COLO829 (cell line): Measurements from ENCODE around the gene CRADD.
A peak's percentile ranks its signal among the peaks of the same experiment; 100 is the strongest.
"Not testable (repeated sequence)": the region's sequence is repeated elsewhere in the genome, so short reads cannot be mapped to it uniquely, and the experiment has no call there.

Source experiments
- DNase-seq: peaks from one replicate; pipeline ENCODE4 v3.0.0; 2012; ENCODE audit warnings: low spot score

Gene CRADD

DNA sequence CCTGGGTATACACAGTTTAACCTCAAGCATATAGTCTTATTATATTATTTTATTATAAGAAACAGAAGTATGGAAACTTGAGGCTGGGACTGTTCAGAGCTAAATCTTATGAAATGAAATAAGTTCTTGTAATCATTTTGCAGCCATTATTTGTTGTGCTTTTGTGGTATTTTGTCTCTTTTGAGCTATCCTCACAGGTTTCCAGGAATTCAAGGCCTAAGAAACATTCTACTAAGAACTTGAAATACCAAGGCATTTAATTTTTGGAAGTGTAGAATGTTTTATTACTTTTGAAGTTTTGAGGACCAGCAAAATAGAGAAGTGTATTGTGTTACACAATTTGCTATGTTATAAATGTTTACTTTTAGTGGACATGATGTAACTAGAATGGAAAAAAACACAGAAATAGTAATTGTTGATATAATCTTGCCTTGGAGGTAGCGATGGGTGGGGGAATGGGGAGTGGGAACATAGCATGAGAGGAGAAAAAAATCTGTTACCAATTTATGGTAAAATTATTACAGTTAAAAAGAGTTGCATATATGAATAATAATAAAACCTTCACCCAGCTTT lies 81.7 kb downstream of the CRADD start:
- no peak for DNase-seq

DNA sequence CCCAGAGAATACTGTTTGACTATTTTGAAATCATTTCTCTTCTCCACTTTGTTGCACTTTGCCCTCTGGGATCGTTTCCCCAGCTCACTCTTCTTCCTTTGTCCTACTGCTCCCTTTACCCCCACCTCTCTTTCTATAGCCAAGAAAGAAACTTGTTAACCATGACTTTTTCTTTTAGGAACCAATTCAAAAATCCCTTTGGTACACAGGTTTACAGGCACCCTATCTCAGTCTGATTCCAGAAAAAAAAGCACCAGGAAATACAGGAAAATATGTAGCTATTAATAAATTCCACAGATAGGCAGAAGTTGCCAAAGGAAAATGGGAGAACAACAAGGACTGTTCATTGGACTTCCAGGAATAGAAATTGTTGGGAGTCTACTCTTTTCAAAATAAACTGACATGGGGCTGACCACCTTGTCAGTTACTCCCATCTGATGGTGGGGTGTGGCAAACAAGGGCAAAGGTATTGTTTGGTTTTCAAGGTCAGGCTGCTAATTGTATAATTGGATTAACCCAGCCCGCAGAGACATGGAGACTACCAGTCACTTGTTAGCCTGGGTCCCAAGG lies 82.4 kb downstream of the CRADD start:
- DNase-seq: no peak

GRCh38 chr12:93760275-93760875 lies 83.2 kb downstream of the CRADD start:
- DNase-seq: no peak

DNA sequence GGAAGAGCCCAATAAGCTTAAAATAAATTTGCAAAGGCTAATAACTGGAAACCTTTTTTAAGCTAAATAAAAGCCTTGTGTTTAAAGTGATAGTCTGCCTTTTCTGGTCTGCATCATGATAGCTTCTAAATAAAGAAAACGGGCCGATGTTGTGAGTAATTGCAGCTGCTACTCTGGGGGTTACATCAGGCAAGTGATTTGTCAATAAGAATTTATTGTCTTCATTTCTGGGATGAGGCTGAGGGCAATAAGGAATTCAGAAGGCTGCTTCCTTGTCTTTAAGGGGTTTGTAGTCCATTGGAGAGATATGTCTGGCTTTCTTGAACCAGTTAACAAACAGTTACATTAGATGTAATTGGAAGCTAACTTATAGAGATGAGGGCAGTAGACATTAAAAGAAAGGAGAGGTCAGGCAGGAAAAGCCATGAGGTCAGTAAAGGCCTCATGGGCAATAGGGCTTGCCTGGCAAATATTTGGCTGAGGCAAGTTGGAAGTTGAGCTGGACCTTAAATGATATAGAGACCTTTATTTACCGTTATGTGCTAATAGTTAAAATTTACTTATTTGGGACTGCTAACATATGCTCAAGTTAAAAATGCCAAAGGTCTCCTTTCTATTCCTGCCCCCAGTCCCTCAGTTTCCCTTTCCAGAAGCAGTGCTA lies 85.0 kb downstream of the CRADD start:
- DNase-seq: peak; percentile 70

- DNase-seq: no peak
Observed at GRCh38 chr12:93762912-93763553, 85.9 kb downstream of the CRADD start.

GRCh38 chr12:93763746-93764147 lies 86.6 kb downstream of the CRADD start:
- no peak for DNase-seq

DNA sequence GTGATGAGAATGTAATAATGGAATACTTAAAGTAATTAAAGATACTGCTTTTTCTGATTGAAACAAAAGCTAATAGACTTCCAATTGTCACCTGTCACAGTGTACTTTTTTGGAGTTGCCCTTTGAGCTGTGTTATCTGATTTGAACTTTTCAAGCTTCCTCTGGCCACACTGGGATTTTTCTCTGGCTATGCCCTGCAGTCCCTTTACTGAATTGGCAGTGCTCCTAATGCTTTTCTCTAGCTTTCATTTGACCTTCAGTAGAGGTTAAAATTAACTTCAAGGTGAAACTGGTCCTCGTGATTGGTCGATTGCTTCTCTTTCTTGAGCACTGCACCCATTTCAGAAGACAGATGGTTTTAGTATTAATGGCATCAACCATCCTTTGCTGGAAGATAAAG lies 89.2 kb downstream of the CRADD start:
- DNase-seq: no peak

GRCh38 chr12:93766796-93767523 lies 89.8 kb downstream of the CRADD start:
- DNase-seq: peak; percentile 72

GRCh38 chr12:93767524-93767863 lies 90.3 kb downstream of the CRADD start:
- no peak for DNase-seq

GRCh38 chr12:93772003-93772700 lies 95.0 kb downstream of the CRADD start:
- DNase-seq: no peak

GRCh38 chr12:93773122-93773871 lies 96.1 kb downstream of the CRADD start:
- DNase-seq: no peak

GRCh38 chr12:93776581-93777018 lies 99.4 kb downstream of the CRADD start:
- DNase-seq: peak; percentile 49

GRCh38 chr12:93777254-93777653 lies 100.1 kb downstream of the CRADD start:
- DNase-seq: peak; percentile 54

- peak; percentile 51 for DNase-seq
Observed at GRCh38 chr12:93778306-93778705, 101.1 kb downstream of the CRADD start.

GRCh38 chr12:93778766-93779165 lies 101.6 kb downstream of the CRADD start:
- no peak for DNase-seq

DNA sequence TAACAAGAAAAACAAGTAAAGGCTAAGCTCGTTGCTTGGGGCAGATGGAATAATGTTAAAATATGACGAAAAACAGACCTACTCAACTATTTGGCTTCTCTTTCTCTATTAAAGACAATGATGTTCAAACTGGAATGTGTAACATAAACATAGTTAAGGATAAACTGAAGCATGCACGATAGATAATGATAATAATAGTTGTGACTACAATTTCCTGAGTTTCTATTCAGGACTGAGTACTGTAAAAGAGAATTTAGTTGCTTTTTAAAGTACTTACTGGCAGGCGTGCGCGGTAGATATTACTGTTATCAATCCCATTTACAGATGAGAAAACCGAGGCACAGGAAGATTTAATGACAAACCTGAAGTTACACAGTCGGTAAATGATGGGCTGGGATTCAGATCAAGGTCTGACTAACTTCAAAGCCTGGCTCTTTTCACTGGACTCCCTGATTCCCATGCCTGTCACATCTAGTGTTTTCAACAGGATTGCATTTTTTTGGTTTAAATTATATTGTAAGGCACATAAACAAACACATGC lies 103.0 kb downstream of the CRADD start:
- DNase-seq: no peak

- DNase-seq: not testable (repeated sequence)
Observed at GRCh38 chr12:93780886-93781285, 103.7 kb downstream of the CRADD start.

GRCh38 chr12:93781961-93782360 lies 104.8 kb downstream of the CRADD start:
- not testable (repeated sequence) for DNase-seq

GRCh38 chr12:93782853-93783252 lies 105.7 kb downstream of the CRADD start:
- no peak for DNase-seq

GRCh38 chr12:93783832-93784231 lies 106.7 kb downstream of the CRADD start:
- DNase-seq: no peak
